HepG2 (cell line): ENCODE measurements around the gene RASGRF1.

ENCODE experiments used
- ATF2 ChIP-seq: sonication (generic); formaldehyde crosslinking; IDR thresholded peaks from 2 replicates; pipeline ENCODE4 v1.4.0; 2020; ENCODE audit warnings: missing genetic modification reagents
- CHD2 ChIP-seq: IDR thresholded peaks from 2 replicates; pipeline ENCODE4 v1.6.1; 2011; ENCODE audit warnings: low read depth, low read length, improper control_type of control experiment
- EP300 ChIP-seq, 3 experiments: sonication (generic) in 1 of 3; formaldehyde crosslinking in 1 of 3; IDR thresholded peaks; 2 replicates each; pipeline versions ENCODE4 v1.5.1 to v1.6.1; 2011 to 2020; ENCODE audit warnings: low read depth in 2 of 3, low read length in 2 of 3, borderline replicate concordance in 1 of 3, improper control_type of control experiment in 1 of 3, mild to moderate bottlenecking in 1 of 3, missing genetic modification reagents in 1 of 3, moderate library complexity in 1 of 3
- POLR2A ChIP-seq, 2 experiments: IDR thresholded peaks; 2 replicates each; pipeline ENCODE4 v1.6.1; 2011; ENCODE audit warnings: low read depth in 2 of 2, low read length in 2 of 2, mild to moderate bottlenecking in 1 of 2, moderate library complexity in 1 of 2; ENCODE audit not compliant: insufficient read depth in 1 of 2
- TAF1 ChIP-seq: sonication (generic); formaldehyde crosslinking; IDR thresholded peaks from 2 replicates; pipeline ENCODE4 v1.4.0; 2020; ENCODE audit warnings: missing genetic modification reagents
- TCF7 ChIP-seq: sonication (generic); IDR thresholded peaks from 2 replicates; pipeline ENCODE4 v1.6.1; 2016; ENCODE audit warnings: antibody characterized with exemption, low read depth
- TFE3 ChIP-seq: IDR thresholded peaks from 2 replicates; pipeline ENCODE4 v1.6.1; 2016
- ZBTB26 ChIP-seq: IDR thresholded peaks from 2 replicates; pipeline ENCODE4 v1.6.1; 2016; ENCODE audit warnings: missing compliant biosample characterization, missing genetic modification reagents, borderline replicate concordance
- ZNF280B ChIP-seq: sonication (generic); formaldehyde crosslinking; IDR thresholded peaks from 2 replicates; pipeline ENCODE4 v1.5.0; 2020; ENCODE audit warnings: missing genetic modification reagents, mild to moderate bottlenecking, borderline replicate concordance

- TF ChIP-seq TFE3: no peak
- no peak for TF ChIP-seq CHD2
- no peak; a peak in 1 of 4 replicates for TF ChIP-seq POLR2A (IDR thresholded peaks at IDR 0.05; ENCODE audit: insufficient read depth in 1 of 2, low read depth in 2 of 2, low read length in 2 of 2)
- TF ChIP-seq TAF1 (CRISPR knock-in tag): no peak
- no peak for TF ChIP-seq EP300 (IDR thresholded peaks at IDR 0.05; ENCODE audit: low read depth in 2 of 2, low read length in 2 of 2)
- TF ChIP-seq EP300 (CRISPR knock-in tag; IDR thresholded peaks at IDR 0.05; ENCODE audit: borderline replicate concordance): no peak
- TF ChIP-seq ZBTB26 (CRISPR knock-in tag): no peak
- no peak for TF ChIP-seq ATF2
- TF ChIP-seq ZNF280B (CRISPR knock-in tag): no peak
- TF ChIP-seq TCF7: no peak
These were observed 166.9 kb downstream of the RASGRF1 start for GRCh38 chr15:78923480-78924360.
